Activated CD4-positive, alpha-beta T cell treated with anti-CD3 and anti-CD28 coated beads, Interleukin-2, amount 10 ng/mL, durations not matched to agents 24 days and 14 days (primary cell): Measurements from ENCODE around the gene PPIL4. TPM values are rescaled to one million over a fixed set of nuclear protein-coding genes. Genes with fewer than 3 reads are reported as not detected.

Experiments used
- DNase-seq: peaks from one replicate; pipeline ENCODE4 v3.0.0; 2022
- H3K27ac Mint-ChIP-seq: one replicate; pipeline ENCODE4 v1.8.0; 2022; ENCODE audit warnings: mild to moderate bottlenecking, mixed read lengths
- H3K27me3 Mint-ChIP-seq: one replicate; pipeline ENCODE4 v1.8.0; 2022; ENCODE audit warnings: mixed read lengths
- H3K36me3 Mint-ChIP-seq: one replicate; pipeline ENCODE4 v1.8.0; 2022; ENCODE audit warnings: low read depth, mild to moderate bottlenecking, mixed read lengths
- H3K4me1 Mint-ChIP-seq: one replicate; pipeline ENCODE4 v1.8.0; 2021; ENCODE audit warnings: mixed read lengths
- H3K4me3 Mint-ChIP-seq: one replicate; pipeline ENCODE4 v1.8.0; 2022; ENCODE audit warnings: mild to moderate bottlenecking, moderate library complexity, mixed read lengths
- H3K9me3 Mint-ChIP-seq: one replicate; pipeline ENCODE4 v1.8.0; 2021; ENCODE audit warnings: mixed read lengths
- intact Hi-C: fragments of 100-400 bp; cut with micrococcal nuclease; formaldehyde crosslinking; loops from one replicate; pipeline ENCODE4 v1.15.1; 2023
- total RNA-seq: library from RNA; stranded (reverse); gene quantifications from 2 replicates; pipeline ENCODE4 v1.2.3, GENCODE V29; 2022

The PPIL4 gene, protein sequence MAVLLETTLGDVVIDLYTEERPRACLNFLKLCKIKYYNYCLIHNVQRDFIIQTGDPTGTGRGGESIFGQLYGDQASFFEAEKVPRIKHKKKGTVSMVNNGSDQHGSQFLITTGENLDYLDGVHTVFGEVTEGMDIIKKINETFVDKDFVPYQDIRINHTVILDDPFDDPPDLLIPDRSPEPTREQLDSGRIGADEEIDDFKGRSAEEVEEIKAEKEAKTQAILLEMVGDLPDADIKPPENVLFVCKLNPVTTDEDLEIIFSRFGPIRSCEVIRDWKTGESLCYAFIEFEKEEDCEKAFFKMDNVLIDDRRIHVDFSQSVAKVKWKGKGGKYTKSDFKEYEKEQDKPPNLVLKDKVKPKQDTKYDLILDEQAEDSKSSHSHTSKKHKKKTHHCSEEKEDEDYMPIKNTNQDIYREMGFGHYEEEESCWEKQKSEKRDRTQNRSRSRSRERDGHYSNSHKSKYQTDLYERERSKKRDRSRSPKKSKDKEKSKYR
- total RNA-seq = 24.2 and 28.4 TPM in 2 replicates

DNA sequence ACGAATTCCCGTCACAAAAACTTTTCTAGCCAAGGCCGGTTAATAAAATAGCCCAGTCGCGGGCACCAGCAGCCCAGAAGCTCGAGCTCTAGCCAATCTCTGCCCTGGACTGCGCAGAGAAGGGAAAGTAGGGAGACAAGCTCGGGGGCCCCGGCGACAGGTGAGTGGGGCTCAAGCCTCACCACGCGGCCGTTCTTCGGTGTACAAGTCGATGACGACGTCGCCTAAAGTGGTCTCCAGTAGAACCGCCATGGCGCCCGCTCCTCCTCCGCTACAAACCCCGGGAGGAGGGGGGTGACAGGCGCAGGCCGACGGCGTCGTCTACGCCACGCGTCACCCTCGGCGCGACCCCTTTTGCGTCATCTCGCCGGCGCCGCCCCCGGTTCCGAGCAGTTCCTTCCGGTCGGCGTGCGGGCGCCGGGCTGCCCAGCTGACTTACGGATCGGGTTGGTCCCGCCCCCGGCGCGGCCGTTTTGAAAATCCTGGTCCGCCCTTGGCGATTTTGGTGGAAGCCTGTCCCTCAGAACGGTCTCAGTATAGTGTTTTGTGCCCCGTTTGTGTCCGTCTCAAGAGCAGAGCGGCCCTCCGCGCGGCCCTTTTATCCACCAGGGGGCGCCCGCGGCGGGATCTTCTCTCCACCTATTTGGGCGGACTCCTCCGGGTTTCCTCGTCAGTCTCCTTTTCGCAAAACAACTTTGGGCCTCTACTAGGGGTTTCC, at the start of gene PPIL4:
PPIL4 (minus strand) TSS at position 290 of the 718 bp plus-strand sequence; CDS start at position 252, 38 bp downstream.
- no peaks in the 10 kb centered on the region for H3K9me3 Mint-ChIP-seq
- DNase-seq = peak; percentile 99
- H3K27ac Mint-ChIP-seq = peak within 1 kb of the TSS; percentile 98
- peaks cover 22% of the 10 kb centered on the region for H3K4me1 Mint-ChIP-seq
- intact Hi-C loops = loop anchor here (1.0 to 10.0 kb wide), 7 partner anchors 20 to 459 kb away; partner anchors contain the start of genes GINM1, KATNA1, LATS1 and LRP11
- H3K27me3 Mint-ChIP-seq = peaks cover 10% of the 10 kb centered on the region
- peaks cover 1% of the 10 kb centered on the region for H3K36me3 Mint-ChIP-seq
- peak within 1 kb of the TSS; percentile 94 for H3K4me3 Mint-ChIP-seq

DNA sequence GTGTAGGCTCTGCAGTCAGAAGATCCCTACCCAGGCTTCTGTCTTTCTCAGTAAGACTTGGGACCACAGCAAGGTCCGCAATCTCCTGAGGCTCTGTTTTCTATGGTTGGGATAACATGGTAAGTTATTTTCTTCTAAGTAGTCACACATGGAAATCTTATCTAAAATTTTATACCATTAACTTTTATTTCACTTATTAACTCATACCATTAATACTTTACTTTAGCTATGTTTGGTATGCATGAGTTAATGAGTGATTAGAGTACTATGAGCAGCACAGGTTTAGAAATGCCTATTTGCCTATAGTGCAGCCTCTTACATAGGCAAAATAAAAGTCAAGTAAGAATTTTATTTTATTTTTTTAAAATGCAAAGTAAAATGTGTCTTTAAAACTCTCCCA, 47.6 kb upstream of the PPIL4 start:
- Mint-ChIP-seq H3K4me3 (no peak overlapping the region), H3K4me1 (no peaks in the 10 kb centered on the region), H3K27me3 (no peaks in the 10 kb centered on the region), H3K27ac (no peak overlapping the region), H3K36me3 (peaks cover 40% of the 10 kb centered on the region), H3K9me3 (no peaks in the 10 kb centered on the region)
- intact Hi-C loops = no loop called here
- no peak for DNase-seq

DNA sequence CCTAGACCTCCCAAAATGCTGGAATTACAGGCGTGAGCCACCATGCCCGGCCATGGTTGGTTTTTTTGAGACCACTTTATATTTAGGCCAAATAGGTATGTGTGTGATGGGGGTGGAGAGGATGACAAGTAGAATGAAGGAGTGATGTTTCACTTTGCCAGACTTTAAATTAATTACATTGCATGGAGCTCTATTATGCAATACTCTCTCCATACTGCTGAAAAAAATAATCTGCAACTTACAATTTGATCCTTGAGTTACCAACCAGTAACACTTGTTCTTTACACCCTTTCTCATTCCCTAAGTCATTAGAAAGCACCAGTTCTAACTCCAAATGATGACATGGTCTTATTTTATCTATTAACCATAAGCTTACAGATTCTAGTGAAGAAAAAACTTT, 47.1 kb upstream of the PPIL4 start:
- Mint-ChIP-seq H3K9me3 (no peaks in the 10 kb centered on the region), H3K4me3 (no peak overlapping the region), H3K27ac (no peak overlapping the region)

DNA sequence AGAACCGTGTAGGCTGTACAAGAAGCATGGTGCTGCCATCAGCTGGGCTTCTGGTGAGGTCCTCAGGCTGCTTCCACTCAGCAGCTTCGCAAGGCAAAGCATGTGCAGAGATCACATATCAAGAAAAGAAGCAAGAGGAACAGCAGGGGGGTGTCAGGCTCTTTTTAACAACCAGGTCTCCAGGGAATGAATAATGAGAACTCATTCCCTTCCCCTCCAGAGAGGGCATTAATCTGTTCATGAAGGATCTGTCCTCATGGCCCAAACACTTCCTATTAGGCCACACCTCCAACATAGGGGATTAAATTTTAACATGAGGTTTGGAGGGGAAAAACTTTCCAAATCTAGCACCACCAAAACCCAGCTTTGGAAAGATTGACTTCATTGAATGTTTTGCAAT, 40.3 kb upstream of the PPIL4 start:
- peaks cover 32% of the 10 kb centered on the region for H3K36me3 Mint-ChIP-seq
- no peaks in the 10 kb centered on the region for H3K27me3 Mint-ChIP-seq
- intact Hi-C loops = no loop called here
- DNase-seq = no peak
- H3K9me3 Mint-ChIP-seq = no peaks in the 10 kb centered on the region
- H3K27ac Mint-ChIP-seq = no peak overlapping the region
- H3K4me3 Mint-ChIP-seq = no peak overlapping the region
- no peaks in the 10 kb centered on the region for H3K4me1 Mint-ChIP-seq

More for the DNA sequence above, 47.1 kb upstream of the PPIL4 start:
- Mint-ChIP-seq H3K4me1 (no peaks in the 10 kb centered on the region), H3K36me3 (peaks cover 40% of the 10 kb centered on the region), H3K27me3 (no peaks in the 10 kb centered on the region)
- DNase-seq = no peak
- intact Hi-C loops = no loop called here

DNA sequence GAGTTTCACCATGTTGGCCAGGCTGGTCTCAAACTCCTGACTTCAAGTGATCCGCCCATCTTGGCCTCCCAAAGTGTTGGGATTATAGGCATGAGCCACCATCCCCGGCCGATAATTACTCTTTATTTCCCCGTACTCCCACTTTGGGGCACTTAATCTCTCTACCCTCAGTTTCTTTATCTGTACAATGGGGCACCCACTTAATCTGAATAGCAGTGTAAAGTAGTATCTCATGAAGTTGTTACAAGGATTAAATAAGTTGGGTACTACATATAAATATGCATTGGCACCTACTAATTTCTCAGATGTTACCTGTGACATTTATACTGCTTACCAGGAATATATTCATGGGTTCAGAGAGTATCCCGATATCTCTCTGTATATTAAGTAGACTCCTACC, 35.5 kb upstream of the PPIL4 start:
- intact Hi-C loops = no loop called here
- no peak overlapping the region for H3K4me3 Mint-ChIP-seq
- H3K36me3 Mint-ChIP-seq = peaks cover 30% of the 10 kb centered on the region
- H3K27me3 Mint-ChIP-seq = no peaks in the 10 kb centered on the region
- H3K9me3 Mint-ChIP-seq = no peaks in the 10 kb centered on the region
- no peak overlapping the region for H3K27ac Mint-ChIP-seq
- DNase-seq = no peak
- H3K4me1 Mint-ChIP-seq = no peaks in the 10 kb centered on the region

DNA sequence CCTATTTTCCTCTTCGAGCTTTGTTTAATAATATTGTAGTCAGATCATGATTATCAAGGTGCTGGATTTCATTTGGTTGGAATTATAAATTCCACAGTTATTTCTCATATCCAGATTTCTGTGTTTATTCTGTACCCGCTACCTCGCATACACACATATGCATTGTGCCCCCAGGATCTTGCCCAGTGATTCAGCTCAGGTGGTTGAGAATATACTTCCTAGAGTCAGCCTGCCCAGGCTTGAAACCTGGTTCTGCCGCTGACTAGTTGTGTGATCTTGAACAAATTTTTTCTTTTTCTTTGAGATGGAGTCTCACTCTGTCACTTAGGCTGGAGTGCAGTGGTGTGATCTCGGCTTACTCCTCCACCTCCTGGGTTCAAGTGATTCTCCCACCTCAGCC, 35.0 kb upstream of the PPIL4 start:
- H3K36me3 Mint-ChIP-seq = peaks cover 25% of the 10 kb centered on the region
- no peak overlapping the region for H3K4me3 Mint-ChIP-seq
- no peak for DNase-seq
- intact Hi-C loops = no loop called here
- H3K27me3 Mint-ChIP-seq = no peaks in the 10 kb centered on the region
- H3K9me3 Mint-ChIP-seq = no peaks in the 10 kb centered on the region
- no peaks in the 10 kb centered on the region for H3K4me1 Mint-ChIP-seq
- peak overlapping the region; percentile 29 for H3K27ac Mint-ChIP-seq

DNA sequence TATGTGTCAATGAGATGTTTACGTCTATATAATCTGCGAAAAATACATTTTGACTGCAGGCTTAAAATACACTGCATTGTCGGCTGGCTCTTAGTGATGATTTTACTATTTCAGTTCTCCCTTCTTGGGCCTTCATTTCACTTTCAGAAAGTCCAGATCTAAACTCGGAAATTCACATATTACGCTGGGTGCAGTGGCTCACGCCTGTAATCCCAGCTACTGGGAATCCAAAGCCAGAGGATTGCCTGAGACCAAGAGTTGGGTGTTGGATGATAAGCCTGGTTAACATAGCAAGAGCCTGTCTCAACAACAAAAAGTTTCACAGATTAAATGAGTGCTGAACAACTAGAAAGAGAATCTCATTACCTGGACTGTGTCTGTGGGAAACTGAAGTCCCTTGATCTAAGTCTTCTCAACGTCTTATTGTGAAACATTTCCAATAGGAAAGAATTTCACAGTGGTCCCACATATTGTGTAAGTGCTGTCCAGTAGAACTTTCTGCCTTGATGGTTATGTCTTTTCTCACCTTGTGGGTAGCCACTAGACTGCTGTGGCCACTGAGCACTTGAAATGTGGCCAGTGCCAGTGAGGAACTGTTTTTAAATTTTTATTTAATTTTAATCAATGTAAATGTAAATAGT, 22.2 kb upstream of the PPIL4 start:
- no peak for DNase-seq
- intact Hi-C loops = loop anchor here (2.0 to 5.0 kb wide), 5 partner anchors 81 to 811 kb away; partner anchors contain the start of genes KATNA1, LRP11, RAET1G and ZC3H12D
- no peak overlapping the region for H3K27ac Mint-ChIP-seq
- H3K4me1 Mint-ChIP-seq = peaks cover 11% of the 10 kb centered on the region
- no peaks in the 10 kb centered on the region for H3K9me3 Mint-ChIP-seq
- no peaks in the 10 kb centered on the region for H3K36me3 Mint-ChIP-seq
- peaks cover 3% of the 10 kb centered on the region for H3K27me3 Mint-ChIP-seq
- peak overlapping the region; percentile 35 for H3K4me3 Mint-ChIP-seq

DNA sequence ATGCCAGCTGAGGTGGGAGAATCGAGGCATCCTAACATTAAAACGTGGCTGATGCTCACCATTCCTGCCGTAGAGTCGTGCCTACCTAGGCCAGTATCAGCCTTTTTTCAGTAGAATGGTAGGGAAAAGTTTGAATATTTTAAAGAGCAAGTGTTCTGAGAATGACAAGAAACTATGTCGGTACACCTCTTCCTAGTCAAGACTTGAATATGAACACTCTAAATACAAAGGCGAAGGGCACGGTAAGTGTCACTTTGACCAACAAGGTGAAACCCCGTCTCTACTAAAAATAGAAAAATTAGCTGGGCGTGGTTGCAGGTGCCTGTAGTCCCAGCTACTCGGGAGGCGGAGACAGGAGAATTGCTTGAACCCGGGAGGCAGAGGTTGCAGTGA, 21.3 kb upstream of the PPIL4 start:
- peak overlapping the region; percentile 80 for H3K27ac Mint-ChIP-seq
- H3K4me1 Mint-ChIP-seq = peaks cover 11% of the 10 kb centered on the region
- peak overlapping the region; percentile 94 for H3K4me3 Mint-ChIP-seq
- H3K9me3 Mint-ChIP-seq = no peaks in the 10 kb centered on the region
- H3K27me3 Mint-ChIP-seq = peaks cover 3% of the 10 kb centered on the region
- no peaks in the 10 kb centered on the region for H3K36me3 Mint-ChIP-seq
- DNase-seq = no peak
- intact Hi-C loops = loop anchor here (2.0 to 5.0 kb wide), 5 partner anchors 82 to 810 kb away; partner anchors contain the start of genes KATNA1, LRP11, RAET1G and ZC3H12D

DNA sequence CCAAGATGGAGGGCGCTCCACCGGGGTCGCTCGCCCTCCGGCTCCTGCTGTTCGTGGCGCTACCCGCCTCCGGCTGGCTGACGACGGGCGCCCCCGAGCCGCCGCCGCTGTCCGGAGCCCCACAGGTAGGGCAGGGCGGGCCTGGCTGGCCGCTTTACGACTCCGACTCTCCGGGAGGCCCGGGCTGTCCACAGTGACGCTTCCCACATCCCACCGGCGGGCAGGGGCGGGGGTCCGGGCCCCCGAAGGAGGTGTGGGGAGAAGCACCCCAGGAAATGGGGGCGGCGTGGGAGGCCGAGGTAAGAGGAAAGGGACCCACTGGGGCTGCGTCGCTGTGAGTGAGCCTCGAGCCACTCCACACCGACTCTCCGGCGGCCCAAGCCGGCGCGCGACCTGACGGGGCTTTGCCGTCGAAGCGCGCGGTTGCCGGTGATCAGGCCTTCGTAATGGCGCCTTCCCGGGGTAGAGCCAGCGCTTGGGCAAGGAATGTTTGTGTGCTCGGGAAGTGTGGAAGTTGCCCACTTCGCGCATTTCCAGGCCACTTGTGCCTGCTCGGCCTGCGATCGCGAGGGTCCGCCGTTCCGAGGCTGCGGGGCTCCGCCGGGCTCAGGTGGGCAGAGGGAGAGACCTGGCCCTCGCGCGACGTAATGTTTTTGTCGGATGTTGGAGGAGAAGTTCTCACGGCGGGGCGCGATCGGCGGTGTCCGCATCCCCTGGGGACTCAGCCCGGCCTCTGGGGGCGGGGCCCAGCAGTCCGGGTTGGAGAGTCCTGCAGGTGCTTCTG, 20.8 kb upstream of the PPIL4 start:
- no peaks in the 10 kb centered on the region for H3K9me3 Mint-ChIP-seq
- H3K36me3 Mint-ChIP-seq = no peaks in the 10 kb centered on the region
- intact Hi-C loops = loop anchor here (1.0 to 5.0 kb wide), 7 partner anchors 20 to 809 kb away; partner anchors contain the start of genes KATNA1, LRP11, PPIL4 and RAET1G
- H3K27me3 Mint-ChIP-seq = peaks cover 3% of the 10 kb centered on the region
- peaks cover 11% of the 10 kb centered on the region for H3K4me1 Mint-ChIP-seq
- DNase-seq = peak; percentile 85
- peak overlapping the region; percentile 94 for H3K4me3 Mint-ChIP-seq
- peak overlapping the region; percentile 80 for H3K27ac Mint-ChIP-seq

DNA sequence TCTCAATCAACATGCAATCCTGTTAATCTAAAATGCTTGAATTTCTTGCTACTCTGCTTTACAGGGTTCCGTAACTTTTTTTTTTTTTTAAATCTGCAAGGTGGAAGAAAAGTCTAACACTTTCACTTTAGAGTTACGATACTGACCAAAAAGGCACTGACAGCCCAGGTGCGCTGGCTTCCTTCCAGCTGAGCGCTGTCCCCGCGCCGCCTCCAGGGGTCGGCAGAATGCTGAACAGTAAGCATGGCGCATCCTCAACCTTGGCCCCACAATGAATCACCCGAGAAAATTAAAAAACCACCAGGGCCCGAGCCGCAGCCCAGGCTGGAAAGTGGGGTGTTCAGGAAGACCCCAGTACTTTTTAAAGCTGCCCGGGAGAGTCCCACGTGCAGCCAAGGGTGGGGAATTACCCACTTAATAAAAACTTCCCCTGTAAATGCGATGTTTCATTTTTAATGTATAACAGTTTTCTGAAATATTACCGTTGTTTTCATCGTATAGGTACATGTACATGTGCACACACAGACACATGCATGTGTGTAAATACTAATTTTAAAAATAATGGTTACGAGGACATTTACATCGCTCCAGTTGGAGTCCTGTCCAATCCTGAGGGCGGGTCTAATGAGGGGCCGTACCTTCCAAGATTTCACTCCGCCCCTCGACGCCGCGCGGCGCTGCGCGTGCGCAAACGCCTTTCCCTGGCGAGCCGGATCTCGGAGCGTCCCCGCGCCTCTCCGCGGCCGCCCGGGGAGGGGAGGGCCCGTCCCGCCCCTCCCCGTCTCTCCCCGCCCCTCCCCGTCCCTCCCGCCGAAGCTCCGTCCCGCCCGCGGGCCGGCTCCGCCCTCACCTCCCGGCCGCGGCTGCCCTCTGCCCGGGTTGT, 19.9 kb upstream of the PPIL4 start, which contains the start of gene GINM1:
GINM1 (plus strand) TSS at position 849 of the 883 bp plus-strand sequence. CDS start 40 bp downstream, outside the sequence.
- intact Hi-C loops = loop anchor here (1.0 to 5.0 kb wide), 8 partner anchors 19 to 808 kb away; partner anchors contain the start of genes KATNA1, LRP11, PCMT1 and PPIL4
- Mint-ChIP-seq H3K4me1 (peaks cover 11% of the 10 kb centered on the region), H3K4me3 (peak within 1 kb of the TSS; percentile 94), H3K27me3 (peaks cover 4% of the 10 kb centered on the region), H3K36me3 (no peaks in the 10 kb centered on the region), H3K27ac (peak within 1 kb of the TSS; percentile 91), H3K9me3 (no peaks in the 10 kb centered on the region)
- DNase-seq = peak; percentile 100

DNA sequence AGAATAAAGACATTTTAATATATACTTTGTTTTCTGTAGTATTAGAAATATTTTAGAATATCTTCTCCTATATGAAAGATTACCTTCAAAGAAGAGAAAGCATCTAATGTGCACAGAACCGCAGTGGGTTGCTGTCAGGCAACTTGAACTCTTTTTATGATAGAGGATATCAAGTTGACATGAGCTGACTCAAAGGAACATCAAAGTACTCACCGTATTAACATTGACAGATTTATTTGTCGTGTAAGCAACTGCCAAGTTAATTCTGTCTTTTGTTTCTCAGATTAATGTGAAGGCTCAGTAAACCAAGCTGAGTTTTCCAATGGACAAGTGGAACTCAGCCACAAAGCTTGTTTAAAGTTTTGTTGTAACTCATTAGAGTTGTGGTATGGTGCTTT, 18.1 kb upstream of the PPIL4 start:
- Mint-ChIP-seq H3K27ac (no peak overlapping the region), H3K9me3 (no peaks in the 10 kb centered on the region), H3K27me3 (peaks cover 17% of the 10 kb centered on the region), H3K4me3 (no peak overlapping the region), H3K4me1 (peaks cover 11% of the 10 kb centered on the region), H3K36me3 (no peaks in the 10 kb centered on the region)
- DNase-seq = no peak
- intact Hi-C loops = no loop called here
